GM21786 (cell line): Measurements from ENCODE around the gene RPL31.

Source experiments
- ATAC-seq: cut with Tn5 transposase; IDR thresholded peaks from one replicate; pipeline ENCODE4 v1.9.1; 2021; ENCODE audit not compliant: unreplicated experiment

The RPL31 gene

GRCh38 chr2:101001691-101002561, at the start of gene RPL31:
Gene RPL31 (plus strand): TSS chr2:101002289. CDS start chr2:101002702, 413 bp downstream.
- peak; percentile 97 for ATAC-seq

- ATAC-seq = no peak
These were observed 49.6 kb upstream of the RPL31 start for GRCh38 chr2:100952512-100952911.

GRCh38 chr2:100953406-100954043, 48.6 kb upstream of the RPL31 start:
- no peak for ATAC-seq

- ATAC-seq = no peak
These were observed 48.1 kb upstream of the RPL31 start for GRCh38 chr2:100954044-100954420.

- ATAC-seq = no peak
These were observed 46.9 kb upstream of the RPL31 start for GRCh38 chr2:100955226-100955625.

GRCh38 chr2:100956081-100956480, 46.0 kb upstream of the RPL31 start:
- ATAC-seq = no peak

GRCh38 chr2:100957996-100958653, 44.0 kb upstream of the RPL31 start:
- no peak for ATAC-seq

GRCh38 chr2:100959225-100959880, 42.7 kb upstream of the RPL31 start:
- no peak for ATAC-seq

GRCh38 chr2:100960688-100961087, 41.4 kb upstream of the RPL31 start:
- ATAC-seq = no peak

GRCh38 chr2:100962366-100963025, 39.6 kb upstream of the RPL31 start:
- no peak for ATAC-seq

- ATAC-seq = no peak
These were observed 39.1 kb upstream of the RPL31 start for GRCh38 chr2:100963026-100963375.

GRCh38 chr2:100964222-100964621, 37.9 kb upstream of the RPL31 start:
- no peak for ATAC-seq

- ATAC-seq = no peak
These were observed 37.4 kb upstream of the RPL31 start for GRCh38 chr2:100964681-100965169.

GRCh38 chr2:100965596-100965995, 36.5 kb upstream of the RPL31 start:
- ATAC-seq = no peak

GRCh38 chr2:100967716-100968115, 34.4 kb upstream of the RPL31 start:
- ATAC-seq = no peak

- ATAC-seq = no peak
These were observed 33.6 kb upstream of the RPL31 start for GRCh38 chr2:100968146-100969145.

- ATAC-seq = no peak
These were observed 32.1 kb upstream of the RPL31 start for GRCh38 chr2:100969998-100970397.

GRCh38 chr2:100971221-100971620, 30.9 kb upstream of the RPL31 start:
- ATAC-seq = no peak

- no peak for ATAC-seq
These were observed 29.6 kb upstream of the RPL31 start for GRCh38 chr2:100972452-100972851.
